H1 (cell line): ENCODE data around the gene CHPF. TPM values are rescaled to one million over a fixed set of nuclear protein-coding genes. Genes with fewer than 3 reads are reported as not detected.

ENCODE experiments used
- CTCF ChIA-PET: fragments of 300-600 bp; sonication (Branson Sonifier 250); formaldehyde crosslinking; loops from one replicate; lab custom pipeline; 2021; ENCODE audit not compliant: partially characterized antibody; lab: Charles Lee
- POLR2A ChIA-PET: fragments of 300-600 bp; sonication (Branson Sonifier 250); formaldehyde crosslinking; loops from one replicate; lab custom pipeline; 2021; ENCODE audit warnings: inconsistent platforms; ENCODE audit not compliant: partially characterized antibody; lab: Charles Lee
- DNase-seq, 2 experiments: peaks; one replicate each; pipeline versions ENCODE4 v3.0.0 to v3.0.0-alpha.2; 2010 to 2022; ENCODE audit warnings: low spot score in 2 of 2, low read depth in 1 of 2, mixed read lengths in 1 of 2
- FAIRE-seq: peaks from 2 replicates; lab custom pipeline; 2011; peaks lifted over from hg19 to GRCh38; lab: Jason Lieb, UNC
- H2AFZ ChIP-seq: 2 replicates; pipeline ENCODE4 v1.8.1; 2012; ENCODE audit warnings: low read length, inconsistent platforms
- H2AK5ac ChIP-seq: 2 replicates; pipeline ENCODE4 v1.6.1; 2013; ENCODE audit warnings: low read depth, low read length
- H2BK120ac ChIP-seq: replicated peaks from 2 replicates; pipeline ENCODE3; 2013; ENCODE audit warnings: low read depth, low read length, inconsistent platforms
- H2BK12ac ChIP-seq: 2 replicates; pipeline ENCODE4 v1.6.1; 2013; ENCODE audit warnings: low read depth, low read length
- H2BK15ac ChIP-seq: 2 replicates; pipeline ENCODE4 v1.6.1; 2013; ENCODE audit warnings: low read length
- H2BK20ac ChIP-seq: 2 replicates; pipeline ENCODE4 v1.6.1; 2013; ENCODE audit warnings: low read length
- H2BK5ac ChIP-seq: 2 replicates; pipeline ENCODE4 v1.6.1; 2013; ENCODE audit warnings: low read depth, low read length
- H3K14ac ChIP-seq: 2 replicates; pipeline ENCODE4 v1.6.1; 2013; ENCODE audit warnings: inconsistent platforms; ENCODE audit not compliant: insufficient read length
- H3K18ac ChIP-seq: 2 replicates; pipeline ENCODE4 v1.6.1; 2013; ENCODE audit warnings: low read length; ENCODE audit errors: extremely low read depth
- H3K23ac ChIP-seq: 2 replicates; pipeline ENCODE4 v1.6.1; 2013; ENCODE audit warnings: inconsistent platforms; ENCODE audit not compliant: insufficient read length
- H3K23me2 ChIP-seq: 2 replicates; pipeline ENCODE4 v1.6.1; 2013; ENCODE audit warnings: low read depth, low read length
- H3K27ac ChIP-seq: 2 replicates; pipeline ENCODE4 v1.6.1; 2011; ENCODE audit warnings: low read depth, low read length, inconsistent platforms
- H3K27me3 ChIP-seq, 4 experiments: replicated peaks in 1 of 4; 1 replicate in 1 of 4; 2 replicates in 3 of 4; pipeline versions ENCODE4 v1.6.1 to v1.8.1; 2011 to 2013; ENCODE audit warnings: low read length in 3 of 4, mild to moderate bottlenecking in 3 of 4, inconsistent platforms in 2 of 4, mixed read lengths in 2 of 4, moderate library complexity in 1 of 4; ENCODE audit not compliant: control insufficient read depth in 3 of 4, insufficient read depth in 3 of 4; ENCODE audit errors: extremely low read depth in 1 of 4
- H3K36me3 ChIP-seq, 4 experiments: 2 replicates each; pipeline versions ENCODE4 v1.6.1 to v1.8.1; 2011 to 2013; ENCODE audit warnings: mild to moderate bottlenecking in 4 of 4, low read length in 3 of 4, moderate library complexity in 2 of 4, control low read depth in 1 of 4, inconsistent platforms in 1 of 4; ENCODE audit not compliant: insufficient read depth in 4 of 4, control insufficient read depth in 2 of 4
- H3K4ac ChIP-seq: replicated peaks from 2 replicates; pipeline ENCODE3; 2013; ENCODE audit warnings: low read length, low read depth, mixed read lengths, inconsistent platforms; ENCODE audit not compliant: insufficient read length
- H3K4me1 ChIP-seq, 4 experiments: replicated peaks in 1 of 4; 1 replicate in 1 of 4; 2 replicates in 3 of 4; pipeline versions ENCODE4 v1.6.1 to v1.8.1; 2011 to 2013; ENCODE audit warnings: low read length in 3 of 4, inconsistent platforms in 2 of 4, mixed read lengths in 1 of 4; ENCODE audit not compliant: insufficient read depth in 4 of 4, control insufficient read depth in 3 of 4
- H3K4me2 ChIP-seq, 2 experiments: 2 replicates each; pipeline versions ENCODE4 v1.6.1 to v1.8.1; 2011 to 2013; ENCODE audit warnings: low read depth in 2 of 2, low read length in 2 of 2, control low read depth in 1 of 2, inconsistent platforms in 1 of 2, mild to moderate bottlenecking in 1 of 2; ENCODE audit not compliant: insufficient read depth in 1 of 2
- H3K4me3 ChIP-seq, 4 experiments: fragments of 200-600, 300-600 bp in 1 of 4; sonication (generic), shearing (Covaris generic), sonication (Bioruptor Twin) in 1 of 4; 2 replicates each; pipeline versions ENCODE4 v1.5.1 to v1.8.1; 2011 to 2016; ENCODE audit warnings: low read length in 4 of 4, low read depth in 3 of 4, control low read depth in 2 of 4, inconsistent platforms in 2 of 4, mild to moderate bottlenecking in 2 of 4, mixed read lengths in 1 of 4, moderate library complexity in 1 of 4; ENCODE audit not compliant: insufficient read depth in 2 of 4; ENCODE audit errors: extremely low read depth in 1 of 4
- H3K56ac ChIP-seq: replicated peaks from 2 replicates; pipeline ENCODE3; 2013; ENCODE audit warnings: low read depth, mild to moderate bottlenecking, mixed read lengths, low read length, inconsistent platforms; ENCODE audit not compliant: insufficient read length
- H3K79me1 ChIP-seq: 2 replicates; pipeline ENCODE4 v1.6.1; 2013; ENCODE audit warnings: low read depth, low read length, control low read depth
- H3K79me2 ChIP-seq, 2 experiments: 2 replicates each; pipeline versions ENCODE4 v1.6.1 to v1.8.1; 2012 to 2013; ENCODE audit warnings: low read length in 2 of 2, mild to moderate bottlenecking in 2 of 2, inconsistent platforms in 1 of 2; ENCODE audit not compliant: insufficient read depth in 2 of 2, control insufficient read depth in 1 of 2
- H3K9ac ChIP-seq, 4 experiments: replicated peaks in 1 of 4; 1 replicate in 1 of 4; 2 replicates in 3 of 4; pipeline versions ENCODE4 v1.6.1 to v1.8.1; 2011 to 2013; ENCODE audit warnings: low read depth in 3 of 4, low read length in 3 of 4, control low read depth in 2 of 4, mild to moderate bottlenecking in 2 of 4, moderate library complexity in 2 of 4, inconsistent platforms in 1 of 4; ENCODE audit errors: extremely low read depth in 1 of 4
- H3K9me3 ChIP-seq, 2 experiments: 2 replicates each; pipeline versions ENCODE4 v1.6.1 to v1.8.1; 2012 to 2013; ENCODE audit warnings: mild to moderate bottlenecking in 2 of 2, moderate library complexity in 2 of 2, control low read depth in 1 of 2, inconsistent platforms in 1 of 2, low read depth in 1 of 2, low read length in 1 of 2, mixed read lengths in 1 of 2; ENCODE audit not compliant: insufficient read depth in 2 of 2
- H4K20me1 ChIP-seq, 2 experiments: replicated peaks in 1 of 2; 2 replicates each; pipeline versions ENCODE3 to v1.8.1; 2011 to 2013; ENCODE audit warnings: inconsistent platforms in 2 of 2, low read length in 2 of 2, mild to moderate bottlenecking in 1 of 2; ENCODE audit not compliant: insufficient read depth in 2 of 2, control insufficient read depth in 1 of 2
- H4K5ac ChIP-seq: 2 replicates; pipeline ENCODE4 v1.6.1; 2013; ENCODE audit warnings: low read length, low read depth, mixed read lengths, inconsistent platforms; ENCODE audit not compliant: insufficient read length
- H4K8ac ChIP-seq: 2 replicates; pipeline ENCODE4 v1.8.0; 2013; ENCODE audit warnings: mild to moderate bottlenecking, moderate library complexity, low read length, inconsistent platforms; ENCODE audit not compliant: insufficient read depth; ENCODE audit errors: extremely low read depth
- H4K91ac ChIP-seq: replicated peaks from 2 replicates; pipeline ENCODE3; 2013; ENCODE audit warnings: low read length, mixed read lengths, inconsistent platforms; ENCODE audit not compliant: insufficient read length
- CHD1 ChIP-seq: IDR thresholded peaks from 2 replicates; pipeline ENCODE4 v1.6.1; 2012; ENCODE audit warnings: low read depth, low read length, improper control_type of control experiment
- CREB1 ChIP-seq: IDR thresholded peaks from 2 replicates; pipeline ENCODE4 v1.6.1; 2012; ENCODE audit warnings: inconsistent platforms
- EP300 ChIP-seq, 2 experiments: IDR thresholded peaks; 1 replicate in 1 of 2; 2 replicates in 1 of 2; pipeline ENCODE4 v1.6.1; 2011 to 2012; ENCODE audit warnings: low read depth in 2 of 2, low read length in 2 of 2, mild to moderate bottlenecking in 2 of 2, borderline replicate concordance in 1 of 2, inconsistent platforms in 1 of 2, moderate library complexity in 1 of 2
- HDAC2 ChIP-seq, 2 experiments: fragments of 300-600 bp in 1 of 2; sonication (generic) in 1 of 2; IDR thresholded peaks; 2 replicates each; pipeline ENCODE4 v1.6.1; 2011 to 2012; ENCODE audit warnings: low read depth in 2 of 2, low read length in 2 of 2, mild to moderate bottlenecking in 2 of 2, moderate library complexity in 2 of 2, borderline replicate concordance in 1 of 2, inconsistent platforms in 1 of 2
- RBBP5 ChIP-seq: IDR thresholded peaks from 2 replicates; pipeline ENCODE4 v1.7.1; 2012; ENCODE audit warnings: low read depth, mild to moderate bottlenecking, inconsistent platforms, low read length, moderate library complexity, borderline replicate concordance
- SIRT6 ChIP-seq: IDR thresholded peaks from one replicate; pipeline ENCODE4 v1.7.1; 2012; ENCODE audit warnings: low read length, inconsistent platforms
- TEAD4 ChIP-seq: IDR thresholded peaks from 2 replicates; pipeline ENCODE4 v1.6.1; 2012; ENCODE audit warnings: low read depth, low read length, inconsistent platforms, mixed read lengths
- WGBS, 2 experiments: shearing (Covaris generic) in 1 of 2; methylation state at CpG; one replicate each; pipeline versions ENCODE4 v1.1.6 to v1.1.7; 2013 to 2015; ENCODE audit warnings: low lambda C conversion rate in 2 of 2, mixed read lengths in 2 of 2, inconsistent platforms in 1 of 2, low coverage in 1 of 2, missing lambda C conversion rate in 1 of 2; ENCODE audit not compliant: insufficient replicate concordance in 2 of 2, insufficient coverage in 1 of 2, insufficient read length in 1 of 2; ENCODE audit errors: extremely low coverage in 1 of 2, missing lambda C conversion rate in 1 of 2; 5-methylcytosine and 5-hydroxymethylcytosine counted together
- polyA plus RNA-seq, 7 experiments: library from polyadenylated mRNA; depleted of rRNA in 3 of 7; stranded (reverse) in 5 of 7; unstranded in 2 of 7; fragments of >200 nt in 5 of 7; fragments of 200-250 nt in 2 of 7; gene quantifications; 1 replicate in 5 of 7; 2 replicates in 1 of 7; 4 replicates in 1 of 7; pipeline versions ENCODE4 v1.2.1 to v1.2.3, GENCODE V29; 2011 to 2013; ENCODE audit warnings: missing spikeins in 2 of 7, mixed read lengths in 2 of 7
- total RNA-seq: library from RNA; stranded (reverse); fragmentation: NEBNext Ultra II Directional; extraction: Animal tissue kit (Norgen Biotek cat#: 25700); gene quantifications from 2 replicates; pipeline ENCODE4 v1.2.1, GENCODE V29; 2021
- TF ChIP-seq, protein P1 (sequence below): IDR thresholded peaks from 2 replicates; pipeline ENCODE4 v1.6.1; 2011; ENCODE audit warnings: low read length, improper control_type of control experiment

The CHPF gene
- total and polyA plus RNA-seq, 2 of the 8 experiments (the other 6 are each of a cell fraction or from before 2014, with no cell fraction given) = 62.9 to 67.3 TPM

DNA sequence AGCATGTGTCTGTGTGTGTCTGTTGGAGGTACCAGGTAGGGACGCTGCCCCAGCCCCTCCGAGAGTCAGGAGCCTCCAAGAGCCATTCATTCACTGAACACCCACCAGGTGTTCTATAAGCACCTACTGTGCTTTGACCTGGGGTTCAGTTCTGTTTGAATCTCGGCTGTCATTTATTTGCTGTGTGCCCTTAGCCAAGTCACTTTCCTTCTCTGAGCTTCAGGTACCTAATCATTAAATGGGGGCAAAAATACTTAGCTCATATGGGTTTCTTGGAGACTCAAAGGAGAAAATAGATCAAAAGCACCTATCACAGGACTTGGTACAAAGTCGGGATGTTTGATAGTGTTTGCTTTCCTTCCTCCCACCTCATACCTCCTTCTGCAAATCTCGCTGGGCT lies 16.1 kb downstream of the CHPF start:
- ChIA-PET POLR2A (interaction anchor here (0.6 to 3.8 kb wide), 13 partner anchors 10 to 310 kb away, joined by 3 to 14 read pairs (median 3); a partner anchor contains a TSS), CTCF (interaction anchor here (0.8 to 113.1 kb wide), 15 partner anchors 6 to 469 kb away, joined by 3 to 7248 read pairs (median 5); partner anchors contain the start of genes ASIC4, CHPF, DES and GMPPA)
- Histone ChIP-seq H3K9me3 (no peaks in the 10 kb centered on the region), H3K4ac (no peak overlapping the region), H4K20me1 (no peaks in the 10 kb centered on the region), H3K36me3 (no peaks in the 10 kb centered on the region), H3K56ac (no peak overlapping the region), H3K4me3 (no peak overlapping the region), H2BK20ac (no peak overlapping the region), H2BK12ac (peak overlapping the region; percentile 33; the same call in 1 of the 2 replicates), H3K27me3 (peaks cover 0 to 24% (median 12%) of the 10 kb centered on the region in 4 experiments; a peak in 6 of 7 replicates), H3K79me2 (no peaks in the 10 kb centered on the region), H3K14ac (no peak overlapping the region), H3K23ac (no peak overlapping the region), H3K9ac (no peak overlapping the region), H3K4me1 (peaks cover 0 to 19% (median 10%) of the 10 kb centered on the region in 4 experiments; a peak in 5 of 7 replicates), H3K4me2 (no peak overlapping the region), H2AFZ (no peak overlapping the region), H2BK15ac (peak overlapping the region; percentile 95; the same call in 1 of the 2 replicates), H4K91ac (no peak overlapping the region), H3K23me2 (peaks cover 2% of the 10 kb centered on the region; the same call in 1 of the 2 replicates), H4K8ac (no peak overlapping the region), H3K79me1 (no peaks in the 10 kb centered on the region), H3K27ac (no peak overlapping the region), H2AK5ac (no peak overlapping the region), H3K18ac (no peak overlapping the region), H4K5ac (no peak overlapping the region), H2BK5ac (no peak overlapping the region), H2BK120ac (no peak overlapping the region)
- 87% methylated on average over 5 of the region's 5 CpGs; no CpG with 5 or more reads in 1 of the 2 experiments for WGBS, 2 experiments
- TF ChIP-seq EP300 (IDR thresholded peaks at IDR 0.05; ENCODE audit: borderline replicate concordance in 1 of 2, low read depth in 2 of 2, low read length in 2 of 2) (no peak), TEAD4 (no peak), HDAC2 (IDR thresholded peaks at IDR 0.05; ENCODE audit: borderline replicate concordance in 1 of 2, low read depth in 2 of 2, low read length in 2 of 2) (no peak), SIRT6 (no peak), RBBP5 (no peak), CHD1 (no peak), CREB1 (no peak)
- TF ChIP-seq, protein P1, sequence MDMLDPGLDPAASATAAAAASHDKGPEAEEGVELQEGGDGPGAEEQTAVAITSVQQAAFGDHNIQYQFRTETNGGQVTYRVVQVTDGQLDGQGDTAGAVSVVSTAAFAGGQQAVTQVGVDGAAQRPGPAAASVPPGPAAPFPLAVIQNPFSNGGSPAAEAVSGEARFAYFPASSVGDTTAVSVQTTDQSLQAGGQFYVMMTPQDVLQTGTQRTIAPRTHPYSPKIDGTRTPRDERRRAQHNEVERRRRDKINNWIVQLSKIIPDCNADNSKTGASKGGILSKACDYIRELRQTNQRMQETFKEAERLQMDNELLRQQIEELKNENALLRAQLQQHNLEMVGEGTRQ = no peak
- DNase-seq (no peak), FAIRE-seq (no peak)
